Measurements from ENCODE around the gene CYP2W1.

The CYP2W1 gene

DNA sequence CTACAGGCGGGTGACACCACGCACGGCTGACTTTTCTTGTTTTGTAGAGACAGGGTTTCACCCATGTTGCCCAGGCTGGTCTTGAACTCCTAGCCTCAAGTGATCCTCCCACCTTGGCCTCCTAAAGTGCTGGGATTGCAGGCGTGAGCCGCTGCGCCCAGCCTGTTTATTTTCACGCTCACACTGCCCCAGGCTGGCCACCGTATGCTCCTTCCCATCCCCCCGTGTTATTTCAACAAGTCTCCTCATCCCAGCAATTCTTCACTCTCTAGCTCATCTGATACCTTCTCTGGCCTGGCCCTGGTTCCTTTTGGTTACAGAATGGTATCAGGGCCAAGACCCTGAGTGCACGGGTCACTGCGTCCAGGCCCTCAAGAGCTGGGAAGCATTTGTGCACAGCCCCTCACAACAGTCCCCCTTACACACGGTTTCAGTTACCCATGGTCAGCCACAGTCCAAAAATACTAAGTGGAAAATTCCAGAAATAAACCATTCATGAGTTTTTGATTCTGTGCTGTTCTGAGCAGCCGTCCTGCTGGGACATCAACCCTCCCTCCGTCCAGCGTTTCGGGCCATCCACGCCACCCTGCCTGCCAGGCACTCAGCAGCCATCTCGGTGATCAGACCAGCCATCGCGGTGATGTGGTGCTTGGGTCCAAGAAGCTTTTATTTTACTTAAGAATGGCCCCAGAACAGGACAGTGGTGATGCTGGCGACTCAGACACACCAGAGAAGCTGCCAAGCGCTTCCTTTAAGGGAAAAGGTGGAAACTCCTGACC, 16.5 kb upstream of the CYP2W1 start:
- in situ Hi-C loops (cut with MboI; ENCODE audit: low sequenced_read_pairs), result no loop called here

DNA sequence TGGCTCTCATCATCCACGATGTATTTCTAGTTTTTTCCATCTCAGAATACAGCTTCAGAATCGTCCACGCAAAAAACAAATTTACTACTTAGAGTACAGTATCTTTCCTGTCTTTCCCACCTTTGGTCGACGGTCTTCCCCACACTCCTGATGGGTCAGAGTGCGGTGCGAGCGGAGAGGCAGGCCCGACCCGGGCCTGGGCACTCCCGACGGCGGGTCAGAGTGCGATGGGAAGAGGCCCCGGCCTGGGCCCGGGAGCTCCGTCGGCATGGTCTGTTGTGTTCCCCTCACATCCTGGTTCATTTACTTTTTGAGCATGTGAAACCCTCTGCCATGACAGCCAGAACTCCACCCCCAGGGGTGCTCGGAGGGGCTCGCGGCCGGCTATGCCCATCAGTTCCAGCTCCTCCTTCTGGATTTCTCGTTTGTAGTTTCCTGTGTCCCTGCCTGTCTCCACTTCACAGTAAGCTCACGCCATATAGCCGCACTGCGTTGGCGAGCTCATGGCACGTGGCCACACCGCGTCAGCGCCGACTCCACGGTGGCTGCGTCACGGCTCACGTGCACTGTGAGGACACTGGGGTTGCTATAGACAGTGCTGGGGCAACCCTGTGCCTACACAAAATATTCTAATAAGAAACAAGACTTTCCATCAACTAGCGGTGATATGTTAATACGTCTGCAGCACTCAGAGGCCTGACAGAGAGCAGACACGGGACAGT, 15.5 kb upstream of the CYP2W1 start:
- in situ Hi-C loops (cut with MboI; ENCODE audit: low sequenced_read_pairs), result no loop called here

DNA sequence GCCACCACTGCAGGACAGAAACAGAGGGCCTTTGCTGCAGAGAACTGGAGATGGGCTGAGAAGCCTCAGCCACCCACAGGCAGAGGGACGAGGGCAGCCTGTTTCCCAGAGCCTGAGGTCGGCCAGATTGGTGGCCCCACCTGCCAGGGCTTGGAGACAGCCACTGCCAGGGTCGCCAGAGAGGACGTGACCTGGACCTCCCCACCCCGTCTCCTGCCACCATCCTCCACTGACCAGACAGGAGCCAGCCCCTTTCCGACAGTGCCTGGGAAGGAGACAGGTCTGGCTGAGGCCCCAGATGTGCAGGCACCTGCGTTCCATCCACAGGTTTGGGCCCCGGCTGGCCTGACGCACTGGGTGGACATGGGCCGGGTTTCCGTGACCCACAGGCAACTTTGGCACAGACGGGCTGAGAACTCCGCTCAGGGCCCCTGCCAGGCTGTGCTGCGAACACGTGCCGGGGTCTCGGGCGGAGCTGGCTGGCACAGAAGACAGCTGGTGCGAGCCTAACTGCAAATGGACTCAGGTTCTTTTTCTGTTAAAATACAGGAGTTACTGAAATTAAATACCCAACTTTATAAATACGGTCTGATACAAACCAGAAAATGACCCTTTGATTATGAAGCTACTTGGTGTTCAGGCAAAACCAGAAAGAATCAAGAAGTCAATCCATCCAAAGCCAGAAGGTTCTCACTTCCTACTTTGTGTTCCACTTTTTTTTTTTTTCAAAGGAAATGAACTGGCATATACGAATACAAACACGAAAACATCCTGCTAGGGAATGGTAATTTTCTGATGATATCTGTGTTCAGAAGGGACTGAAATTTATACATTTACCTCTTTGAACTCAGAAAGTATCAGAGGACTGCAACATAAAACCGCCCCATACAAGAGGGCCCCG, 14.5 kb upstream of the CYP2W1 start:
- in situ Hi-C loops (cut with MboI; ENCODE audit: low sequenced_read_pairs), result no loop called here

DNA sequence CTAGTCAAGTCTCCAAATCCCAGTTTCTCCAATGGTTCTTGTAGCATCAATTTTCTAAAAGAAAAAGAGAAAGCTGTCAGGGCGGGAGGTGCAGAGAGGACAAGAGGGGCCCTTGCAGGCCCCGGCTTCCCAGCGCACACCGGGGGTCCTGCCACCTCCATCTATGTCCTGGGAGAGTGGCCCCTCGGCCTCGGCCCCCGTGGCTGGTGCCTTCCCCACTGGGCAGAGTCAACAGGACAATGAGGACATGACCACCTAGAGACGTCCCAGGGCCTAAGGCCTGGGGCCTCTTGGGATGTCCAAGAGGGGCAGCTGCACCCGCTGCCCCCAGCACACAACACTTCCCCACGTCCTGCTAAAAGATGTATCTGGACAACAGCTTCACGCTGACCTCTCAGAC, 13.6 kb upstream of the CYP2W1 start:
- in situ Hi-C loops (cut with MboI; ENCODE audit: low sequenced_read_pairs), result no loop called here

DNA sequence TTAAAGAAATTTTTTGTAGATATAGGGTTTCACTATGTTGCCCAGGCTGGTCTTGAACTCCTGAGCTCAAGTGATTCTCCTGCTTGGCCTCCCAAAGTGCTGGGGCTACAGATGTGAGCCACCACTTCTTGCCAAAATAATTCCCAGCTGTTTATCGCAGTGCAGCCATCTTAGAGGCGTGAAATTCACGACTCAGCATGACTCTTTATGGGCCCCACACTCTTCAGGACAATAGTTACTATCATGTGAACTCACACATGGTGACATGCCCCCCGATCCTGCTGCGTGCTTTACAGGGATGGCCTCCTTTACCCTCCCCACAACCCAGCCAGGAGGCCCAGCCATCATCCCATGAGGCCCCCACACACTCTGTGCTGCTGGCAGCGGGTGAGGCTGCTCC, 12.2 kb upstream of the CYP2W1 start:
- in situ Hi-C loops (cut with MboI; ENCODE audit: low sequenced_read_pairs), result no loop called here

DNA sequence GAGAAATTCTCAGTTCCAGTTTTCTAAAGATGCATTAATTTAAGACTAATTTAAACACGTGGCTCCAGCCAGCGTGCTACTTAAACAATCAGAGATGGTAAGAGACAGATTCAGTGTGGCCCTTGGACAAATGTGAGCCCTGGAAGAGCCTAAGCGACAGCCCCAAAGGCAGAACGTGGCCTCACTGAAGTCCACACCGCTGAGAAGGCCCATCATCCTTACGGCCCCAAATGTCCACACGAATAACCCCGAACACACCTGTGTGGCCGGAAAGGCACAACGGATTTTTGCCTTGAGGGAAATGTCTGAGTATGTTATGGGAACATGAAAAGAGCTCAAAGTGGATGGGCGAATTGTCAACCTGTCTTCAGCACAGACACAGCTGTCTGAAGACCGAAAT, 10.9 kb upstream of the CYP2W1 start:
- in situ Hi-C loops (cut with MboI; ENCODE audit: low sequenced_read_pairs), result no loop called here

DNA sequence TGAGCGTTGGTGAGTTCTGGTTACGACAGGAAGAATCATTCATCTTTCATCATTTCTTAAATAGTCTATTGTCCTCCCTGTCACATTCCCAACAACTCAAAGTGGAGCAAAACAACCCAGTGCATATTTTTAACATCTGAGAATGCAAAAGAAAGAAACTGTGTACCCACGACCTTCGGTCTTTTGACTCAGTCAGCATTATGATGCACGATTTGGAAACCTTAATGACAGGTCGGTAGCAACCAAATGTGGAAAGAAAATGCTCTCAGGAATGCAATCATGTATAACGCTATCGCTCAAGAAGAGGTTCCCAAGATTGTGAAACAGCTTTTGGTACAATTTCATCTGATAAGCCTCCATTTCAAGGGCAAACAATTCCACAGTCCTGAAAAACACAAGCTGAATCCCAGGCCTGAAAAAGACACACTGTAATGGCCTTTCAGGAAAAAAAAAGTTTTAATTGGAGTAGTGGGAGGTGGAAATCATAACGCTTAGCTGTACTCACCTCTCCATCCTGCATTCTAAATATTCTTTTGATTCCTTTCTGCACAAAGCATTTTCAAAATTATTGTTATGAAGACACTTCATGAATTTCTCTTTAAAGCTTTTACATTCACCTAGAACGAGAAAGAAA, 10.2 kb upstream of the CYP2W1 start:
- in situ Hi-C loops (cut with MboI; ENCODE audit: low sequenced_read_pairs), result no loop called here

- in situ Hi-C loops (cut with MboI; ENCODE audit: low sequenced_read_pairs), result no loop called here
Observed at GRCh38 chr7:973312-973711, 9.7 kb upstream of the CYP2W1 start.

- in situ Hi-C loops (cut with MboI; ENCODE audit: low sequenced_read_pairs), result no loop called here
Observed at GRCh38 chr7:974172-974571, 8.8 kb upstream of the CYP2W1 start.

- in situ Hi-C loops (cut with MboI; ENCODE audit: low sequenced_read_pairs), result no loop called here
Observed at GRCh38 chr7:974820-975681, 7.9 kb upstream of the CYP2W1 start, which contains the start of gene COX19. COX19 (minus strand) TSS chr7:975549; CDS start chr7:975509, 40 bp downstream.

DNA sequence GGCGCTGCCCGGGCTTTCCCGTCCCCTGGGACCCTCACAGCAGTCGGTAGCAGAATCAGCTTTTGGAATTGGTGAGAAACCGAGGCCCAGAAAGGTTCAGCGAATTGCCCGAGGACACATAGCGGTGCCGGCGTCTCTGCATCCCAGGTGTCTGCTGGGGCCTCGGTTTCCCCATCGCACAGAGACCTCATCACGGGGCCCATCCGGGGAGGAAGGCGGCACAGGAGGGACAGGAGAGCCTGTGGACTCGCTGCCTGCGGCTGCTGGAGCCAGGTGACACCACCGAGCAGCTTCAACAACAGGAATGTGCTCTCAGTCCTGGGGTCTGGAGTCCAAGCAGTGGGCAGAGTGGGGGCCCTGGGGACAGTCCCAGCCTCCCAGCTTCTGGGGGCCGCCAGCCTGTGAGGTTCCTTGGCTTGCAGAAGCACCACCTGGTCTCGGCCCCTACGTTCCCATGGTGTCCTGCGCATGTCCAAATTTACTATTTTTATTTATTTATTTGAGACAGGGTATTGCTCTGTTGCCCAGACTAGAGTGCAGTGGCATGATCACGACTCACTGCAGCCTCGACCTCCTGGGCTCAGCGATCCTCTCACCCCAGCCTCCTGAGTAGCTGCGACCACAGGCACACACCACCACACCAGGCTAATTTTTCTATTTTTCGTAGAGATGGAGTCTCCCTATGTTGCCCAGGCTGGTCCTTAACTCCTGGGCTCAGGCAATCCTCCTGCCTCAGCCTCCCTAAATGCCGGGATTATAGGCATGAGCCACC, 7.1 kb upstream of the CYP2W1 start:
- in situ Hi-C loops (cut with MboI; ENCODE audit: low sequenced_read_pairs), result no loop called here

GRCh38 chr7:976901-977325, 6.1 kb upstream of the CYP2W1 start:
- in situ Hi-C loops (cut with MboI; ENCODE audit: low sequenced_read_pairs), result no loop called here

GRCh38 chr7:977326-978048, 5.5 kb upstream of the CYP2W1 start:
- in situ Hi-C loops (cut with MboI; ENCODE audit: low sequenced_read_pairs), result no loop called here

DNA sequence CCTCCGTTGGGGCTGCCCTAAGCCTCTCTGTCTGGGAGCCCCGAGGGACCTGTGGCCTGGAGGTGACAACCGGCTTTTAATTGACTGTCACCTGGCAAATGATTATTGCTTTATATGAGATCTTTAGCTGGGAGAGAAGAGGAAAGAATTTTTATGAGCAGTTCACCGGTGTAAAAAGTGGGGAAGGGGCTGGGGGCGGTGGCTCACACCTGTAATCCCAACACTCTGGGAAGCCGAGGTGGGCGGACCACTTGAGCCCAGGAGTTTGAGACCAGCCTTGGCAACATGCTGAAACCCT, 5.0 kb upstream of the CYP2W1 start:
- in situ Hi-C loops (cut with MboI; ENCODE audit: low sequenced_read_pairs), result no loop called here

GRCh38 chr7:978416-979091, 4.4 kb upstream of the CYP2W1 start:
- in situ Hi-C loops (cut with MboI; ENCODE audit: low sequenced_read_pairs), result no loop called here

- in situ Hi-C loops (cut with MboI; ENCODE audit: low sequenced_read_pairs), result no loop called here
Observed at GRCh38 chr7:979151-979550, 3.8 kb upstream of the CYP2W1 start.

- in situ Hi-C loops (cut with MboI; ENCODE audit: low sequenced_read_pairs), result no loop called here
Observed at GRCh38 chr7:979886-980571, 3.0 kb upstream of the CYP2W1 start.

Data from hTERT RPE-1 (cell line).